ENCODE measurements around the gene SLC25A29.
"Not testable (repeated sequence)": the region's sequence is repeated elsewhere in the genome, so short reads cannot be mapped to it uniquely, and the experiment has no call there.

Gene SLC25A29

GRCh38 chr14:100309028-100309737 is 2.9 kb upstream of the SLC25A29 start:
- DNase-seq = no peak

- DNase-seq = not testable (repeated sequence)
Measured at GRCh38 chr14:100308427-100308792, 2.2 kb upstream of the SLC25A29 start.

- DNase-seq = no peak
Measured at GRCh38 chr14:100307766-100308426, 1.7 kb upstream of the SLC25A29 start.

- DNase-seq = no peak
Measured at GRCh38 chr14:100306998-100307765, 938 bp upstream of the SLC25A29 start.

GRCh38 chr14:100305324-100306100 is 732 bp downstream of the SLC25A29 start:
- DNase-seq = no peak

GRCh38 chr14:100304825-100305323 is 1.4 kb downstream of the SLC25A29 start:
- DNase-seq = no peak

- DNase-seq = no peak
Measured at GRCh38 chr14:100303925-100304324, 2.3 kb downstream of the SLC25A29 start.

GRCh38 chr14:100303179-100303578 is 3.1 kb downstream of the SLC25A29 start:
- no peak for DNase-seq

- no peak for DNase-seq
Measured at GRCh38 chr14:100302616-100303015, 3.6 kb downstream of the SLC25A29 start.

GRCh38 chr14:100299238-100299560 is 7.0 kb downstream of the SLC25A29 start:
- DNase-seq = no peak

- DNase-seq = no peak
Measured at GRCh38 chr14:100298551-100299237, 7.5 kb downstream of the SLC25A29 start.

- DNase-seq = no peak
Measured at GRCh38 chr14:100297320-100298300, 8.6 kb downstream of the SLC25A29 start.

GRCh38 chr14:100296729-100297128 is 9.5 kb downstream of the SLC25A29 start:
- DNase-seq = not testable (repeated sequence)

GRCh38 chr14:100296106-100296651 is 10.1 kb downstream of the SLC25A29 start:
- no peak for DNase-seq

GRCh38 chr14:100295376-100296105 is 10.7 kb downstream of the SLC25A29 start:
- DNase-seq = no peak

GRCh38 chr14:100294963-100295330 is 11.3 kb downstream of the SLC25A29 start:
- no peak for DNase-seq

GRCh38 chr14:100294213-100294962 is 11.9 kb downstream of the SLC25A29 start:
- no peak for DNase-seq

- no peak for DNase-seq
Measured at GRCh38 chr14:100293497-100294212, 12.6 kb downstream of the SLC25A29 start.
